ENCODE measurements around the gene C2CD3.

Gene C2CD3

GRCh38 chr11:74018331-74019005 is 152.3 kb downstream of the C2CD3 start:
- DNase-seq = no peak

- no peak for DNase-seq
These were observed 153.2 kb downstream of the C2CD3 start for GRCh38 chr11:74017631-74018030.

- no peak for DNase-seq
These were observed 154.7 kb downstream of the C2CD3 start for GRCh38 chr11:74015919-74016684.

- DNase-seq = no peak
These were observed 155.9 kb downstream of the C2CD3 start for GRCh38 chr11:74014880-74015279.

GRCh38 chr11:74013141-74013540 is 157.7 kb downstream of the C2CD3 start:
- DNase-seq = no peak

- no peak for DNase-seq
These were observed 158.6 kb downstream of the C2CD3 start for GRCh38 chr11:74012074-74012809.

- no peak for DNase-seq
These were observed 159.3 kb downstream of the C2CD3 start for GRCh38 chr11:74011360-74012073.

GRCh38 chr11:74010306-74011300 is 160.2 kb downstream of the C2CD3 start:
- DNase-seq = no peak

GRCh38 chr11:74009675-74010305 is 161.0 kb downstream of the C2CD3 start:
- no peak for DNase-seq

- no peak for DNase-seq
These were observed 161.6 kb downstream of the C2CD3 start for GRCh38 chr11:74009230-74009547.

- DNase-seq = no peak
These were observed 162.2 kb downstream of the C2CD3 start, which contains the start of gene UCP3 for GRCh38 chr11:74008373-74009229. Gene UCP3, minus strand, starts transcription at chr11:74009085. Its CDS starts 2,043 bp downstream, at chr11:74007042.

- DNase-seq = no peak
These were observed 163.0 kb downstream of the C2CD3 start for GRCh38 chr11:74007691-74008372.

GRCh38 chr11:74006743-74007304 is 164.0 kb downstream of the C2CD3 start:
- DNase-seq = no peak

- DNase-seq = no peak
These were observed 164.9 kb downstream of the C2CD3 start for GRCh38 chr11:74005721-74006517.

GRCh38 chr11:74004759-74005615 is 165.8 kb downstream of the C2CD3 start:
- DNase-seq = no peak

GRCh38 chr11:74004046-74004695 is 166.6 kb downstream of the C2CD3 start:
- no peak for DNase-seq

- DNase-seq = no peak
These were observed 168.0 kb downstream of the C2CD3 start for GRCh38 chr11:74002832-74003231.
